Stimulated activated CD4-positive, alpha-beta T cell treated with anti-CD3 and anti-CD28 coated beads, Interleukin-4, amount 100 ng/mL, for 48 hours (primary cell): ENCODE measurements around the gene ADAMTS8.

Source experiments
- DNase-seq, 2 donors: peaks; one replicate each; pipeline ENCODE4 v3.0.0-alpha.2; 2020; ENCODE audit warnings: low read depth in 2 of 2

Gene ADAMTS8

DNA sequence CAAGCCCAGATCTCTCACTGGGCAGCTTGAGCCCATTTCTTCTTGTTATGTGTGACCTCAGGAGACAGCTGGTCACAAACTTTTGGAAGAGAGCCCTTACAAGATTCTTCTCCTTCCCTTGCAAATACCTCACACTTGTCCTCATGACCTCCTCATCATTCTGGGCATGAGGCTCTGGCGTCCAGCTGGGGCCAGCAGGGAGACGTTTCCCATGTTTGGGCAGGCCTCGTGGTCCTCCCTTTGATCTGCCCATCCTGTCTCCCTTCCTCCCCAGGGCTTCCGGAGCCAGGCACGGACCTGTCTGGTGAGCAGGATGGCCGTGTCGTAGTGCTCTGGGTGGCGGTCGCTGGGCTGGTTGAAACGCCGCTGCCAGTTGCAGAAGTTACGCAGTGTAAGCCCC, 9.7 kb downstream of the ADAMTS8 start:
- no peak for DNase-seq

DNA sequence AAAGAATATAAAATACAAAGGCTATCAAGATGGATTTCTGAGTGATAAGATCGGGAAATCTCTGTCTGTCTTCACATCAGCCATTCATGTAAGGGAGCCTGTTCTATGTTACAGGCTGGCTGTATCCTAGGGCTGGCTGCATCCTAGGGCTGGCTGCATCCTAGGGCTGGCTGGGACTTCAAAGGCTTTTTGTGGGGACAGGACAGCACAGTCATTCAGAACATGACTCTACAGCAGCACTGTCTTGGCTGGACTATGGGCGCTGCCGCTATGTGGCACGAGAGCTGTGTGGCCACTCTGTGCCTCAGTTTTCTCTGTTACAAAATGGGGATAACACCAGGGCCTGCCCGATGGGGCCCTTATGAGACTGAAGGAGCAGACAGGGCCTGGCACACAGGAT, 10.2 kb downstream of the ADAMTS8 start:
- DNase-seq, result no peak

- no peak for DNase-seq
Measured at GRCh38 chr11:130416906-130417305, 11.5 kb downstream of the ADAMTS8 start.

DNA sequence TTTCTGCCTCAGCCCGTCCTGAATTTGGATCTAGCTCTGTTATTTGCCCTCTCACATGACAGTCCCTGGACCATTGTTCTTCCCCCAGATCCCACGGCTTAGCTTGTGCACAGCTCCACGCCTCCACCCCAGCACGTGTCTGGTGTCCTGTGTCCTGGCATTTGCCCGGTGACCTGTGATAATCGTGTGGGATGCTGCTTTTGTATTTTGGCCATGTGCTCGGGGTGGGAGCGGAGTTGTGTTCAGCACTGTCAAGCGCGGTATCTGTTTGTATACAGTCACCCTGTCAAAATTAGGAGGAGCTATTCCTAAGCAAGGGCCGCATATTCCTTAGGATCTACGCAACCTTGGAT, 11.9 kb downstream of the ADAMTS8 start:
- no peak for DNase-seq

DNA sequence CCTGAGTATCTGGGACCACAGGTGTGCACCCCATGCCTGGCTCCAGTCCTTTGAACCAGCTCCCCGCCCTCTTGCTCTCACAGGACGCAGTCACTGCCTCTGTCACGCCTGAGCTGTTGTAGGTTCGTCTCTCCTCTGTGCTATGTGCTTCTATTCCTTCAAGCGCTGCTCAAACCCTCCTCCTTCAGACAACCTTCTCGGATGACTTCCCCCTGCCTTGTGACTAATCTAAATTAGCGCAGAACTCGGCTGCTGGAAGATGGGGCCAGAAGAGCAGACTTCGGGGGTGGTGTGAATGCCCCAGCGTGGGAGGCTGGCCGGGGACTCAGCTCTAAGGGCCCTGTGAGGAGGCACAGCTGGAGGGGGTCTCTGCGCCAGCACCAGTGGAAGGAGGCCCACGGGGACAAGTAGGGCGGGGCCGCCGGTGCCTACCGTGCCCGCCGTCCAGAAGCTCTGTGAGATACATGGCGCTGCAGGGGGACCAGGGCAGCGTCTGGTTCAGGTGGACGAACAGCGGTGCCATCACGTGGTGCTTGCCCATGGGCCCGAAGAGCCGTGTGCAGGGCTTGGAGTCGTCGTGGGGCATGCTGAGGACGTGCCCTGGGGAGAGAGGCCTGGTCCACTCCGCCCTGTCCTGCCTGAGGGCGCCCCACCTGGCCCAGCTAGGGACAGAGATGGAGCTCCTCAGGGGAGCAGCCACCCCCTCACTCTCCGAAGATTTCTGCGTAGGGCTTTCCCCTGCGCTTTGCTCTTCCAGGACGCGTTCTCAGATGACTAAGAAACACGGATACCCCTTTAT, 12.5 kb downstream of the ADAMTS8 start:
- DNase-seq, result no peak

GRCh38 chr11:130414107-130415080, 14.0 kb downstream of the ADAMTS8 start:
- DNase-seq, result no peak

- no peak for DNase-seq
Measured at GRCh38 chr11:130413405-130414106, 14.9 kb downstream of the ADAMTS8 start.

- no peak for DNase-seq
Measured at GRCh38 chr11:130411223-130411622, 17.2 kb downstream of the ADAMTS8 start.

- DNase-seq, result no peak
Measured at GRCh38 chr11:130409594-130410388, 18.6 kb downstream of the ADAMTS8 start.

- DNase-seq, result no peak
Measured at GRCh38 chr11:130408901-130409300, 19.5 kb downstream of the ADAMTS8 start.

DNA sequence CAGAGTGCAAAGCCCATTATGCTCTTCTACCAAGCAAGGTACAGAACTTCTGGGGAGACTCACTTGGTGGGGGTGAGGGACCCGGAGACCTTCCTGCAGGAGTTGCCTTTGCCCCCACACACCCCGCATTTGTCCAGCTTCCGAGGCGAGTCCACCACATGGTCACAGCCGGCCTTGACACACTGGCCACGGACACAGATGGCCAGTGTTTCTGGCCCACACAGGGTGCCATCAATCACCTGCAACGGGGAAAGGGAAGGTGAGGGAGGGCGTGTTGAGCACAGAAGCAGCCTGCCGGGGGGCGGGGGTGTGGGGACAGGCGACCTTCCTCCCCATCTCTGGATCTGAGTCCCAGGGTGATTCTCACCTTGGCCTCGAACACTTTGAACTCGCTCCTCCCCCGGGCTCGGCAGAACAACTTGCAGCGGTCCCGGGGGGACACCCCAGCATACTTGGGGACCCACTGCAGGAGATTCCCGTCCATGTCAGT, 20.0 kb downstream of the ADAMTS8 start:
- no peak for DNase-seq

DNA sequence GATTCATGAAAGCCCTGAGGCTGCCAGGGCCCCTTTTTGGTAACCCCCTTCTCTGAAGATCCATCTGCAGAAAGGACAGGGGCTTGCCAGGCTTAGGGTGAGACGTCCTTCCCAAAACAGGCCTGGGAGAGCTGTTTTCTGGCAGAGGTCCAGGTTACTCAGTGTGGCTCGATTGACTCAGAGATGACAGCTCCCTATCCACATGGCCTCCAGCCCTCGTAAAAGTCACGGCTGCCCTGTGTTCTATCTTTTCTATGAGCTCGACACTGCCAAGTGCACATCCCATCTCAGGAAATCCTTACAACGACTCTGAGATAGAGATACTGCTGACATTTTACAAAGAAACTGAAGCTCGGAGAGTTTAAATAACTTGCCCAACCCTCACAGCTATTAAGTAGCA, 20.4 kb downstream of the ADAMTS8 start:
- DNase-seq, result no peak

DNA sequence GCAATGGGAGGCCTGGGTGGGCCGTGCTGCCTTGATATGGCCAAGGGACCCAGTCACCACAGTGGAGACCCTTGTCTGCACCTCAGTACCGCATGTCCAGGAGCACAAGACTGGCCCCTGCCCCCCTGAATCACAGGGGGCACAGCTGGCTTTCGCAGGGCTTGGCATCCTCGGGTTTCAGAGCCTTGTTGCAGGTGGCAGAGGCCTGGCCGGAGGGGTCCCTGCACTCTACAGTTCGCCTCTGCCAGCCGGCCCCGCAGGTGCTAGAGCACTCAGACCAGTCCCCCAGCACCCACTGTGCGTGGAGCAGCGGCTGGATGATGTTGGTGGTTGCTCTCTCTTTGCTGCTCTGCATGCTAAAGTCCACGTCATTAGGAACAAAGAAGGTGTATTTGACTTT, 23.0 kb downstream of the ADAMTS8 start:
- DNase-seq, result no peak

DNA sequence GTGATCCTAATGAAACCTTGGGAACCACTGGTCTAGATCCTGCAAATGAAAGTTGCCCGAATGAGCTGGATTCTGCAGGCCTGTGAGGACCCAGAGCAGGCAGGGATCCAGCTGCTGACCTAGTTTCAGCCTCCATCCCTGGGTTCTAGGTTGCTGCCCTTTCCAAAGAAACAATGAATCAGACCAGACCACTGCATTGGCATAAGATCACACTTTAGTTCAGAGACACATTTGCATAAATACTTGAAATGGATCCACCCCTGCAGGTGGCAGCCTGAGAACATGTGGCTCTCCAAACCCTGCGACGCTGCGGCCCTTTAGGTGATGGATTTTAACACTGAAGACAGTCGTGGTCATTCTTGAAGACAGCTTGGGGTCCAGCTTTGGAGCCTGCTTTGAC, 23.7 kb downstream of the ADAMTS8 start:
- DNase-seq, result no peak

- DNase-seq, result no peak
Measured at GRCh38 chr11:130403967-130404366, 24.4 kb downstream of the ADAMTS8 start.

DNA sequence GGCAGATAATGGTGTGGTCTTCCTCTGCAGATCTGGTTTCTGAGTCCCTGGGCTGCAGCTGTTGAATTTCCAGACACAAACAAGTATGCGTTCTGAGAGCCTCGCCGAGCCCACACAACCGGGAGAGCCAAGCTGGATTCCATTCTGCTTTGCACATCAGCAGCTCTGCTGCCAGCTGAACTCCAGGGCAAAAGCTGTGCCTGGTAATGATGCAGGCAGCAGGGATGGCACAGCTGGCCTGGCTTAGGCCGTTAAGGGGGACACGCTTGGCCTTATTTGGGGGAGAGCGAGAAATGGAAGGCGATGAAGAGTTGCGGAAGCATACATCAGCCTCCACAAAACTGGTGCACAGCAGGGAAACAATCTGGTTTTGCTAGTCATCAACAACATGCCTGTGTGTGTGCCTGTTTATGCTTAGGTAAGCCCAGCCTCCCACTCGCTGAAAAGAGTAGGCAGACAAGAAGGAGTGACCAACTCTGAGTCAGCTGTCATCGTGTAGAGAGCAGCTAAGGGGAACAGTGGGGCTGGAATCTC, 25.1 kb downstream of the ADAMTS8 start:
- no peak for DNase-seq

DNA sequence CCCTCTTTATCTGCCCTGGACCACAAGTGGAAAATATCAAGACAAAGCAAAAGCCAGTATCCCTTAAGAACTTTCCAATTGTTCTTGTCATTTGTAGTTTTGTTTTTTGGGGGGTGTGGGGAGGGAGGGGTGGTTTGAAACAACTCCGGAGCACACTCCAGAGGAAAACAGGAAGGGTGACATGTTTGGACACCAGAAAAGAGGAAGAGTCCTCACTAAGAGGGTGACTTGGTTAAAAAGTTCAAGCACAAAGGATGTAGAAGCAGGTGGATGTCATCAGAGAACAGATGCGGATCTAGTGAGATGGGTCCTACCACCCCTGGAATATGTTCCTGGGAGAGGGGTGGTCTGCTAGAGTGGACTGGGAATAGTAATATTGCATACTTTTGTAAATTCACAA, 25.8 kb downstream of the ADAMTS8 start:
- no peak for DNase-seq

DNA sequence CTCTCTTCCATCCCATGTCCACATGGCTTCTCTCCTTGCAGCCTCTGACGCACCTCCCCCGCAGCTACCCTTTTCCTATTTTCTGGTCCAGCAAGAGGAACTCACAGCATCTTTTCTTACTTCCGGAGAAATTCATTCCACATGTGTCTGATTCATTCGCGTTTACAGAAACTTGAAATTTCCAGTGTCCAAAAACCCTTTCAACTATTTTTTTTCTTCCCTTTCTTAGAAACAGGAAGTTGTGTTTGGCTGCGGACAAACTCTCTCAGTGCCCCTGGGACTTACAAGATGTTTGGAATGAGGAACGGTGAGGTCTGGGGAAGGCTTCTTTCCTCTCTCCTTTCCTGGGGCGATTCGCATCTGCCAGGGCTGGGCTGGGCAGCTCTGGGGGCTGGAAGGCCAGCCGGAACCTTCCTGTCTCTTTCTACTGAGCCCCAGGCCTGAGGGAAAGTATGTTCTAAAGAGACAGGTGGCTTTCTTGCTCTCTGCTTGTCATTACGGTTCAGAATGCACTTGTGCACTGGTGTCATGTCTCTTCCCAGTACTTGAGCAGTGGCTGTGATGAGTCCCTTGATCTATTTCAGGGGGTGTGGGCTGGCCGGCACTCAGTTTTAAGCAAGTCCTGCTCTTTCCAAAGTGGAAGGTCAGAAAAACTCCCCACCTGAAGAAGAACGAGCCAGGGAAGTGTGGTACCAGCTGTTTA, 27.5 kb downstream of the ADAMTS8 start:
- DNase-seq, result no peak

GRCh38 chr11:130399196-130399595, 29.2 kb downstream of the ADAMTS8 start:
- DNase-seq, result no peak

GRCh38 chr11:130397780-130398179, 30.6 kb downstream of the ADAMTS8 start:
- no peak for DNase-seq
